HG02852 (cell line): Measurements from ENCODE around the gene CXADR.

Experiments used
- ATAC-seq: cut with Tn5 transposase; IDR thresholded peaks from one replicate; pipeline ENCODE4 v1.9.1; 2021; ENCODE audit warnings: mild to moderate bottlenecking, moderate library complexity; ENCODE audit not compliant: unreplicated experiment

The CXADR gene

DNA sequence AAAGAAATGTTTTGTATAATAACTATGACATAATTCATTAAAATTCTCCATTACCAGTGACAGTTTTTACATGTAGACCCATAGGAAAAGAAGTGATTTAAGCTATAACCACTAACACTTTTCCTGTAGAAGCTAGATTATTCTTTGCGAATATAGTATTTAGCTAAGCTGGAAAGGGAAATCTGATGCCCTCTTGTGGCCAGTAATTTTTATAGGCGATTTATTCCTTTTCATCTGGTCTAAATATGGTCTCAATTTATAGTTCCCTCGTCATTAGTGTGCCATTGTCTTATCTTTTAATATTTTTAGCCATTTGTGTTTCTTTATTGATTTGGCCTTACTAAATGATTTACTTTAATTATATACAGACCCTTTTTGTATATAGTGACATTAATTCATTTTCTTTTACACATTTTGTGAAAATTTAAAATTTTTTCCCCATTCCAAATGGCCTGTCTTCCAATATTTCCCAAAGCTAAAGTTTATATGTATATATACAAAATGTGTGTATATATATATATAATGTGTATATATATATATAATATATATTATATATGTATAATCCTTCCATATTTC lies 73.1 kb downstream of the CXADR start:
- ATAC-seq: no peak

DNA sequence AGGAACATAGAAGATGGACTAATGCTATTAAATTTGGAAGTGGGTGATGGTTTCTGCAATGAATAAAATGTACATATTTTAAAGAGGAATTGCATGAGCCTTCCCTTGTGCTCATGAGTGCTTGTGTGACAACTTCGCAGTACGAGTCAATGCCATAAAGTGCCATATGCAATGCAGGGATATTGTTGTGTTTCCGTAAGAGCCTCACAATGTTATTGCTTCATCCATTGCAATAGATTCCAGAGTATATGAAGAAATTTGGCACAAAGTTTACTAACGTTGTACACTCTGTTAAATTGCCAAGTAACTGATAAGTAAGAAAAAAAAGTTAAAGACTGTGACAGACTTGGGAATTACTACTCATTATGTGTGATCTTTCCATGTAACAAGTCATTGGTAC lies 77.6 kb downstream of the CXADR start:
- no peak for ATAC-seq

DNA sequence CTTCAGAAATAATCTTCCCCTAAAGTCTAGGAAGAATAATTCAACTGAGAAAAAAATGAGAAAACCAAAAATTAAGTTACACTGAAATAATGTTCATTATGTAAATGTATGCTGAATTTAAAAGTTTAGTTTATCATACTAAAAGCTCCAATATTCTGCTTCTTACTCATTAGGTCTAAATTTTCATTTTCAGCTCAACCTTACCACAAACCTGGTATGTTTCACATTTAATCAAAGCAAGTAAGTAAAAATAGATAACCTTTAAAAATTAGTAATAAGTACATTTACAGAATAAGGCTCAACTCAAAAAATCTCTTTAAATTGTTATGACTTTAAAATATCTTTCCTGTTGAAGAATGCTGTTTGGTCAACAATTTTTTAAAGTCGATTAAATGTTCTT lies 84.8 kb downstream of the CXADR start:
- ATAC-seq: no peak

DNA sequence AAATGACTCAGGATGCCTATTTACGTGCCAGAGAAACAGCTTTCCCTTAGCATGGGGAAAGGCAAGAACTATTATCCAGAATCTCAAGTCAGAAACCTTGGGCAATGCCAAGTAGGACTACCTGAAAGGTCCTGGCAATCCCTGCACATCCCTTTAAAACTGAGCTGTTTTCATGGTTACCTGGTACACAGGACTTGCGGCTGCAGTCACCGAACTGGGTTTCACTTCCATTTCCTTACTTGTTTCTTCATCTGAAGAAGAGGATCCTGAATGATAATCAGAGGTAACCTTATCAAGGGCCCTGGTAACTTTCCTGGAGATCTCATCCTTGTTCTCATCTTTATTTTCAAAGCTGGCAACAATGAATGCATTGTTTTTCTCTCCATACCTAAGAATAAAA lies 85.6 kb downstream of the CXADR start:
- peak; percentile 81 for ATAC-seq

DNA sequence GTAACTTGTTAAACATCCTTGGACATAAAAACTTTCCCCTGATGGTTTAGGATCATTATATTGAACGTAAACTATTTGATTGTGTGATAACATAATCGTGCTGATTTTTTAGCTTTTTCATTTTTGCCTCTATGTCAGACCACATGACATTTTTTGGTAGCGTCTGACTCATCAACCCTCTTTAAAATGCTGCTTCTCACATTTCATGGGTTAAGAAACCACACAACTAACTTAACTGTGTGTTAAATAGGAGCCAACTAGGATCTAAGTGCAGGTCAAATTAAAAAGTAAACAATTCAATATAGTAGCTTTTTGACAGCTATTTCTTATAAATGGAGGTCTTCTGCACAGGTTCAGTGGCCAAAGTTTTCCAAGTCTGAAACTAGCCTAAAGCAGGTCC lies 90.0 kb downstream of the CXADR start:
- ATAC-seq: no peak

DNA sequence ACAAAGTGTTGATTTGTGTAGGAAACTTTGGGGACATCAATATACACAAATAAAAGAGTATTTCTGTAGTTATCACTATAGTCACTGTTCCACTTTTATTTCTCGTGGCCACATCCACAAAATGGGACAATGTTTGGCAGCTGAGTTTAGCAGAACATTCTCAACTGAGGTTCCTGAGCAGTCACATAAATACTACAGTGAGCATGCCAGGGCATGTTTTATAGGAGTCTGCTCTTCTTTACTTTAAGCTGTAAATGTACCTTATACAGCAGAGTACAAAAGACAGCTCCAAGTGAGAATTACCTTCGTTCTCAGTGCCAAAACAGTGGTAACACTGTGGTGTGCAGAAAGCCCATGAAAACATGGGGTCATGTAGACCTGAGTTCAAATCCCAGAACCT lies 94.8 kb downstream of the CXADR start:
- no peak for ATAC-seq

DNA sequence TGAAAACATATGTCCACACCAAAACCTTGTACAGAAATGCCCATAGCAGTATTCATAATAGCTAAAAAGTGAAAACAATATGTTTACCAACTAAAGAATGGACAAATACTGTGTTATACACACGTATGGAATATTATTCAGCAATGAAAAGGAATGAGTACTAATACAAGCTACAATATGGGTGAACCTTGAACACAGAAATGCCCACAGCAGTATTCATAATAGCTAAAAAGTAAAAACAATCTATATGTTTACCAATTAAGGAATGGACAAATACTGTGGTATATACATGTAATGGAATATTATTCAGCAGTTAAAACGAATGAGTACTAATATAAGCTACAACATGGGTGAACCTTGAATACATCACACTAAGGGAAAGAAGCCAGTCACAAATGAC lies 96.8 kb downstream of the CXADR start:
- no peak for ATAC-seq

DNA sequence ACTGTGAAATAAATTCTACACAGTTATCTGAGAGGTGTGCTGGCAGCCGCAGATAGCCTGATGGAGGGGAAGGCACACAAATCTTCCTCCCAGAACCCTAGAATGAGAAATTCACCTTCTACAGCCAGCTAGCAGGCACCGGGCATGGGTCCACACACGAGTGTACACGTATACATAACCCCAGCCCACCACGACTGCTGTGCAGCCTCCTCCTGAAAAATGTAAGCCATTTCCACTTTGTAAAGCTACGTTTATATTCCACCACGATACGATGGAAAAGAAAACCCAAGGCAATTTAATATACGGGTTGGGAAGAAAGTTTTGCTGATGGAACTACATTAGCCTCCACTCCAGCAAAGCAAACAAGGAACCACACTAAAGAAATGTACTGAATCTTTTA lies 98.1 kb downstream of the CXADR start:
- no peak for ATAC-seq

DNA sequence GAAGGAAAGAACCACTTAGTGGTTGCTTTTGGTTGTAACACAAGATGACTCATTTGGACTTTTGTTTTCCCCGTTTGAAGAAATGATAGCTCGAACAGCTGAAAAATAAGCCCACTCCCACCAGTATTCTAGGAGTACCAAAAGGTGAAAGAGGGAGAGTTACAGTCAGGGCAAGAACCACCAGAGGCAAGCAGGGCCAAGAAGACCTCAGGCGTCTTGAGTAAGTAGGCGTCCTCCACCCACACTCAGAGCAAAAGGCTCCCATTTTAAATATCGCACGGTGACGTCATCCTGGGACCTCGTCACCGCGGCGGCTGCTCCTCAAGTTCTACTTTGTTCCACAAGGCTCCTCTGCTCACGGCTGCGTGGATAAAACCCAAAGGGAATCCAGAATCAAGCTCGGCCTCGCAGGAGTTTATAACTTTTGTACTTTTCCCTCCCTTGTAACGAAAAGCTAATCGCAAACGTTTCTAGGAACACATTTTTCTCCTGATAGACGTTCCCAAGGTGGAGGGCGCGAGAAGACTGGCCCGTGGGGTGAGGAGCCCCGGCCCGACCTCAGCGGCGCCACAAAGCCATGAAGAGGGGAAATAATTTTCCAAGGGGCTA lies 98.7 kb downstream of the CXADR start:
- peak; percentile 60 for ATAC-seq

DNA sequence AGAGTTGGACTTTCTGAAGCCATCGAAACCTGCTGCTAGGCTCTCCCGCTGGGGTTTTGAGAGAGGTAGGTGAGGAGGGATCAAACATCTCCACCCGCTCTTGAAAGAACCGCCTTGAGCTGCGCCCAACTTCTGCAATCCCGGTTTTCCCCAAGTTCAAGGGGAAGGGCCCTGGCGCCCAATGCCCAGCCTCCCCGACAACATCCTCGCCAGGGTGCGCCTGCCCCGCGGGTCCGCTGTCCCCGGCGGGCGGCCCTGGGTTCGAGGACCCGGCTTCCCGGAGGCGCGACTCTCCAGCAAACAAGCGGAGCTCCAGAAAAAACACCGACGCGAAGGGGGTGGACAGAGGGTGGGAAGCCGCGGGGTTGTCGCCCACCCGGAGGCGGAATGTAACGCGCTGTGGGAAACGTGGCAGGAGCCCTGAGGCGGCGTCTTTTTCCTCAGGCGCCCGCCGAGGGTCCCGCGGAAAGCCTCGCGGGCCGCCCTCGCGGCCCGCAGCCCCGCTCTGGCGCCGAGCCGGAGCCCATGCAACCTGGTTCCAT lies 99.3 kb downstream of the CXADR start:
- ATAC-seq: peak; percentile 8

DNA sequence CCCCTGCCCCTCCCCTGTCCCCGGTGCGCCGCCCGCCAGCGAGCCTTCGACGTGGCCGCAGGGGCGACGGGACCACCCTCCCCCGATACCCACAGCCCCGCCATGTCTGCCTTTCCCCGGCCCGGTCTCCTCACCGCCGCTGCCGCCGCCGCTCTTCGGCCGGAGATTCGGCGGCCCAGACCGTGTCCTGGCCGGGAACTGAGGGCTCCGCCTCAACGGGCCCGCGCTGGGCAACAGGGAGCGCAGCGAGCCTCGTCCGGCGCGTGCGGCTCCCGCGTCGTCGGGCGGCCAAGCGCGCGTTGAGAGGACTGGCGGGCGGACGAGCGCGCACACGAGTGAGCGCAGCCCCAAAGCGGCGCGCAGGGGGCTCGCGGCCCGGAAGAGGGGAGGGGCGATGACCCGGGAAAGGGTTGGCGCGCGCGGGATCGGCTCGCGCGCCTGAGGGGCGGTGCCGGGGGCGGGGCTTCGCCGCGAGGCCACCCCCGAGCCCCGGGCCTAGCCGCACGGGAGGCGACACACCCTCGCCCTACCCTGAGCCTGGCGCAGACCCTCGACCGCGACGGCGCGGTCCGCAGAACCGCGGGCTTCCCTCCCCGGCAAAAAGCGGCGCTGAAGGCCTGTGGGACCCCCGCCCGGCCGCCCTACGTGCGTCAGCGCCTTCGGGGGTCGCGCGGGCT lies 99.9 kb downstream of the CXADR start, which contains the start of gene BTG3:
Gene BTG3, minus strand, starts transcription at position 337 of the 677 bp plus-strand sequence. CDS start 3,757 bp downstream, outside the sequence.
- peak; percentile 77 for ATAC-seq

DNA sequence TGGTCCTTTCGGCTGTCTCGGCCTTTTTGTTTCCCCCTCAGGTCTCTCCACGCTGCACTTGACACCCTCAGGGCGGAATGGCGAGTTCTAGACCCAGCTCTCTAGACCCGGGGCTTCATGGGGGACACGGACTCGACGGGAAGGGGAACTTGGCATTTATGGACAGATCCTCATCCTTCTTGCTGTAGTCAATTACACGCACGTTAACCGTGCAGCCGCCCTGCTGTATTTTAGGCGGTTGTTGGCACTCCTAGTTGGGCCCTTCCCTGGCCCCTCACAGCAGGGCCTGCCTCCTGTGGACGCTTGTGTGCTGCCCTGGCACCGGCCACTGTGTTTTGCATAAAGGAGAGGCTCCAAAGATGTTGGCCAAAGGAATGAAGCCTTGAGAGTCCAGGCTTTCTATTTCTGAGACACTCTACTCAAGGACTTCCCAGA lies 100.4 kb downstream of the CXADR start:
- ATAC-seq: no peak

DNA sequence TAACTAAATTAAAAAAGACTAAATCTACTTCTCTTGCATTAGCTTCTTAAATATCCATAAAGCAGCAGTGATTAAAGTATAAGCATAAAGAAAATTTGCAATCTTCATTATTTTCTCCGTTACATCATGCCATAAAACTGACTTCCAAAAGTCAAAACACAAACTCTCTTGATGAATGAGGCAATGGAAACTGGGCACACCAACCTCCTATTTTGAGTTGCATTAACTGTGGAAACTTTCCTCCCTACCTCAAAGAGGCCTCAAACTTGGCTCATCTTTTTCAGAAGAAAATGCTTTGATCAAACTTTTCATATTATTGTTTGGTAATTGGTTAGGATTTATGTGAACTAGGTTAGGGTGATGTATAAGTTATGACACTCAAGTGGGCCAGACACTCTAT lies 104.0 kb downstream of the CXADR start:
- ATAC-seq: no peak

DNA sequence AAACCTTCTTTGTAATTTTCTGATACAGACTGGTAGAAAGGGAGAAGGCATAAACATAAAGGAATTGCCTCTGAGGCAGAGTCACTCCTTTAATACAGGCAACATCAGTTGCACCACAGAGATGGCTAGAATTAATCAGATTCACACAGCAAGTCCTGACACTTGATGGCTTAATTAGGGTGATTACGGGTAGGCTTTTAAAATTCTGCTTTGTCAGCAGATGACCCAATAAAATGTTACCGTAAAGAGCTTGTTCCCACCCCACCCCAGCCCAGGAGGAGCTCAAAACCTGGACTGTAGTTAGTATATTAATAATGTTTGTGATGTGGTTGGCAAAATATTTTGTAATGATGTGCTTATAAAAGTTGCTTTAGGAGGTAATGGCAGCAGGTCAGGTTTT lies 109.2 kb downstream of the CXADR start:
- no peak for ATAC-seq

DNA sequence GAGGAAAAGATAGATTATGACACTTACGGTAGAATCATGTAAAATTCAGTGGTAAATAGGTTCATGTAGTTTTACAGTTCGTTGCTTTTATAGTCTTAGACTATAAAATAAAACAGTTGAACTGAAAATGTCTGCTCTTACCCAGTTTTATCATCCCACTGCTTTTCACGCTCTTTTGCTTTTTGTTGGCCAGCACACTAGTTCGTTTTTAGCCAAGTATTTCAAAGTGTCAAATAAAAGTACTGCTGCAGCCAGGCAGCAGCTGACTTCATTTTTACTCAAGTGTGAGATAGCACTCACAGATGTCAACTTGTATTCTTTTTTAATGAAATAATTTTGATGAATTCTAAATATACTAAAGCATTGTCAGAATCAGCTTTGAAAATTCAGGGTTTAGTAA lies 118.4 kb downstream of the CXADR start:
- ATAC-seq: no peak

DNA sequence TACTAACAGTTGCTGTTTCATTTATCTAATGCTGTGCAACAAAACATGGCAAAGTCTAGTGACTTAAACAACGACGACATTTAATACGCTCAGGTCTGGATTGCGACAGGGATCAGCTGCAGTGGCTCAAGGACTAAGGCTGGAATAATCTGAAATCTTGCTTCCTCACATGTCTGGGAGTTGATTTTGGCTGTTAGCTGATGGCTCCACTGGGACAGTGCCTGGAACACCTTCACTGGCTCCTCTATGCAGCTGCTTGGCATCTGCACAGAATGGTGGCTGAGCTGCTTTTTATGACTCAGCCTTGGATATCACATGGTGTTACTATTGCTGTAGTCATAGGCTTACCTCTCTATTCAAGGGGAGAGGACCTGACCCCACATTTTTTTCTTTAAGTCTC lies 123.9 kb downstream of the CXADR start:
- ATAC-seq: no peak

DNA sequence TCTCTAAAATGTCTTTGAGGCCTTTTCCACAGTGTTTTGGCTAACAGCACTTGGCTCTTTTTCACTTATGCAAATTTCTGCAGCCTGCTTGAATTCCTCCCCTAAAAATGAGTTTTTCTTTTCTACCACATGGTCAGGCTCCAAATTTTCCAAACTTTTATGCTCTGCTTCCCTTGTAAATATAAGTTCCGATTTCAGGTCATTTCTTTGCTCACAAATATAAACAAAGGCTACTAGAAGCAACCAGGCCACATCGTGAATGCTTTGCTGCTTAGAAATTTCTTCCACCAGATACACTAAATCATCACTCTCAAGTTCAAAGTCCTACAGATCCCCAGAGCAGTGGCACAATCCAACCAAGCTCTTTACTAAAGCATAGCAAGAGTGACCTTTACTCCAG lies 128.0 kb downstream of the CXADR start:
- ATAC-seq: no peak
